ENCODE results near the gene JAML.

Gene JAML

GRCh38 chr11:118163494-118163893, 61.3 kb downstream of the JAML start:
- DNase-seq, result no peak

GRCh38 chr11:118162846-118163245, 62.0 kb downstream of the JAML start:
- DNase-seq, result no peak

- no peak for DNase-seq
Observed at GRCh38 chr11:118161786-118162185, 63.0 kb downstream of the JAML start.

- DNase-seq, result no peak
Observed at GRCh38 chr11:118157186-118157895, 67.5 kb downstream of the JAML start.

GRCh38 chr11:118156531-118157185, 68.2 kb downstream of the JAML start:
- DNase-seq, result peak; percentile 14

GRCh38 chr11:118155776-118156530, 68.9 kb downstream of the JAML start:
- DNase-seq, result no peak

- DNase-seq, result no peak
Observed at GRCh38 chr11:118154641-118155040, 70.2 kb downstream of the JAML start.

- no peak for DNase-seq
Observed at GRCh38 chr11:118153976-118154375, 70.8 kb downstream of the JAML start.

- DNase-seq, result no peak
Observed at GRCh38 chr11:118153516-118153915, 71.3 kb downstream of the JAML start.

GRCh38 chr11:118152552-118153471, 72.0 kb downstream of the JAML start, which contains the start of gene SCN4B:
SCN4B (minus strand) TSS chr11:118152823; CDS start chr11:118152673, 150 bp downstream.
- DNase-seq, result no peak

GRCh38 chr11:118152020-118152551, 72.7 kb downstream of the JAML start:
- DNase-seq, result no peak

- no peak for DNase-seq
Observed at GRCh38 chr11:118151431-118151830, 73.4 kb downstream of the JAML start.

GRCh38 chr11:118149493-118149892, 75.3 kb downstream of the JAML start:
- DNase-seq, result no peak

- DNase-seq, result no peak
Observed at GRCh38 chr11:118148856-118149255, 76.0 kb downstream of the JAML start.

- no peak for DNase-seq
Observed at GRCh38 chr11:118148240-118148639, 76.6 kb downstream of the JAML start.

- DNase-seq, result no peak
Observed at GRCh38 chr11:118147502-118147901, 77.3 kb downstream of the JAML start.

- no peak for DNase-seq
Observed at GRCh38 chr11:118146554-118146953, 78.3 kb downstream of the JAML start.

- peak; percentile 92 for DNase-seq
Observed at GRCh38 chr11:118145285-118146227, 79.3 kb downstream of the JAML start.

GRCh38 chr11:118144301-118145268, 80.2 kb downstream of the JAML start:
- no peak for DNase-seq
